HEK293 (cell line): ENCODE results near the gene PAX3.

ENCODE experiments used
- CTCF ChIA-PET: fragments of 350-600 bp; formaldehyde crosslinking; extraction: SDS; loops from one replicate; lab custom pipeline; 2021; ENCODE audit warnings: antibody characterized with exemption; lab: Yijun Ruan, JAX
- POLR2A ChIA-PET: fragments of 300-600 bp; formaldehyde crosslinking; extraction: SDS; loops from one replicate; lab custom pipeline; 2020; ENCODE audit warnings: antibody characterized with exemption, inconsistent platforms; lab: Yijun Ruan, JAX
- H3K27ac ChIP-seq: fragments of 200-500 bp; sonication (Bioruptor generic); 2 replicates; pipeline ENCODE4 v1.5.1; 2014; ENCODE audit warnings: low read depth, low read length, control low read depth, inconsistent platforms; ENCODE audit errors: extremely low read depth
- H3K36me3 ChIP-seq, 2 experiments: fragments of 200-500 bp in 1 of 2; sonication (Bioruptor generic) in 1 of 2; 1 replicate in 1 of 2; 2 replicates in 1 of 2; pipeline ENCODE4 v1.5.1; 2014 to 2017; ENCODE audit warnings: inconsistent platforms in 2 of 2, low read length in 2 of 2; ENCODE audit not compliant: control insufficient read depth in 2 of 2, insufficient read depth in 1 of 2
- H3K4me1 ChIP-seq: fragments of 200-500 bp; sonication (Bioruptor generic); 2 replicates; pipeline ENCODE4 v1.5.1; 2014; ENCODE audit warnings: mild to moderate bottlenecking, low read length, inconsistent platforms; ENCODE audit not compliant: control insufficient read depth, insufficient read depth
- H3K4me3 ChIP-seq: 2 replicates; pipeline ENCODE4 v1.5.1; 2011; ENCODE audit warnings: low read depth, mild to moderate bottlenecking, control low read depth, low read length, moderate library complexity
- H3K9me3 ChIP-seq: fragments of 200-500 bp; sonication (Bioruptor generic); 2 replicates; pipeline ENCODE4 v1.5.1; 2014; ENCODE audit warnings: low read depth, low read length, inconsistent platforms; ENCODE audit not compliant: control insufficient read depth, insufficient read depth
- BCL11B ChIP-seq: fragments of 450-650 bp; formaldehyde crosslinking; IDR thresholded peaks from 2 replicates; pipeline ENCODE4 v1.5.1; 2016; ENCODE audit warnings: low read depth, missing biosample characterization, missing genetic modification characterization
- GFI1B ChIP-seq: fragments of 450-650 bp; formaldehyde crosslinking; IDR thresholded peaks from 2 replicates; pipeline ENCODE4 v1.5.1; 2016; ENCODE audit warnings: missing biosample characterization, missing genetic modification characterization
- GLI2 ChIP-seq: fragments of 450-650 bp; formaldehyde crosslinking; IDR thresholded peaks from 2 replicates; pipeline ENCODE4; 2017; ENCODE audit warnings: missing biosample characterization, missing genetic modification characterization, low read depth, borderline replicate concordance
- GLIS1 ChIP-seq: fragments of 450-650 bp; formaldehyde crosslinking; IDR thresholded peaks from 2 replicates; pipeline ENCODE4 v1.5.1; 2016; ENCODE audit warnings: missing biosample characterization, missing genetic modification characterization
- HOXD13 ChIP-seq: sonication (generic); formaldehyde crosslinking; IDR thresholded peaks from 2 replicates; pipeline ENCODE4 v1.8.0; 2022; ENCODE audit warnings: missing genetic modification reagents, borderline replicate concordance
- MZF1 ChIP-seq: fragments of 450-650 bp; formaldehyde crosslinking; IDR thresholded peaks from 2 replicates; pipeline ENCODE4 v1.5.1; 2017; ENCODE audit warnings: missing biosample characterization, missing genetic modification characterization, borderline replicate concordance
- OSR2 ChIP-seq: fragments of 450-650 bp; formaldehyde crosslinking; IDR thresholded peaks from 2 replicates; pipeline ENCODE4 v1.5.1; 2016; ENCODE audit warnings: missing biosample characterization, missing genetic modification characterization
- RBAK ChIP-seq: fragments of 450-650 bp; formaldehyde crosslinking; IDR thresholded peaks from 2 replicates; pipeline ENCODE4 v1.5.1; 2016; ENCODE audit warnings: missing biosample characterization, missing genetic modification characterization
- REPIN1 ChIP-seq: fragments of 450-650 bp; formaldehyde crosslinking; IDR thresholded peaks from 2 replicates; pipeline ENCODE4 v1.5.1; 2017; ENCODE audit warnings: missing biosample characterization, missing genetic modification characterization, low read depth
- SCRT1 ChIP-seq: fragments of 450-650 bp; formaldehyde crosslinking; IDR thresholded peaks from 2 replicates; pipeline ENCODE4 v1.5.1; 2016; ENCODE audit warnings: missing biosample characterization, missing genetic modification characterization, borderline replicate concordance
- SP2 ChIP-seq: fragments of 450-650 bp; formaldehyde crosslinking; IDR thresholded peaks from 2 replicates; pipeline ENCODE4 v1.5.1; 2016; ENCODE audit warnings: missing biosample characterization, missing genetic modification characterization
- ZBTB7A ChIP-seq: fragments of 450-650 bp; formaldehyde crosslinking; IDR thresholded peaks from 2 replicates; pipeline ENCODE4 v1.5.1; 2016; ENCODE audit warnings: low read depth, missing biosample characterization, missing genetic modification characterization
- ZNF133 ChIP-seq: fragments of 450-650 bp; formaldehyde crosslinking; IDR thresholded peaks from 2 replicates; pipeline ENCODE4 v1.5.1; 2016; ENCODE audit warnings: missing biosample characterization, missing genetic modification characterization
- ZNF157 ChIP-seq: fragments of 450-650 bp; formaldehyde crosslinking; IDR thresholded peaks from 2 replicates; pipeline ENCODE4 v1.5.1; 2016; ENCODE audit warnings: missing biosample characterization, missing genetic modification characterization
- ZNF19 ChIP-seq: fragments of 450-650 bp; formaldehyde crosslinking; IDR thresholded peaks from 2 replicates; pipeline ENCODE4; 2016; ENCODE audit warnings: missing biosample characterization, missing genetic modification characterization, low read depth
- ZNF23 ChIP-seq: fragments of 450-650 bp; formaldehyde crosslinking; IDR thresholded peaks from 2 replicates; pipeline ENCODE4 v1.5.1; 2016; ENCODE audit warnings: missing biosample characterization, missing genetic modification characterization, borderline replicate concordance
- ZNF239 ChIP-seq: fragments of 450-650 bp; formaldehyde crosslinking; IDR thresholded peaks from 2 replicates; pipeline ENCODE4 v1.5.1; 2016; ENCODE audit warnings: missing biosample characterization, missing genetic modification characterization
- ZNF324 ChIP-seq: fragments of 450-650 bp; formaldehyde crosslinking; IDR thresholded peaks from 2 replicates; pipeline ENCODE4 v1.5.1; 2016; ENCODE audit warnings: missing biosample characterization, missing genetic modification characterization
- ZNF335 ChIP-seq: fragments of 450-650 bp; formaldehyde crosslinking; conservative IDR thresholded peaks from 2 replicates; pipeline ENCODE4 v1.5.1; 2016; ENCODE audit warnings: missing biosample characterization, missing genetic modification characterization
- ZNF555 ChIP-seq: fragments of 450-650 bp; formaldehyde crosslinking; conservative IDR thresholded peaks from 2 replicates; pipeline ENCODE4 v1.5.1; 2017; ENCODE audit warnings: missing biosample characterization, mild to moderate bottlenecking, missing genetic modification characterization, inconsistent platforms
- ZNF623 ChIP-seq: fragments of 450-650 bp; formaldehyde crosslinking; IDR thresholded peaks from 2 replicates; pipeline ENCODE4 v1.5.1; 2016; ENCODE audit warnings: missing biosample characterization, missing genetic modification characterization
- ZNF707 ChIP-seq: fragments of 450-650 bp; formaldehyde crosslinking; IDR thresholded peaks from 2 replicates; pipeline ENCODE4 v1.5.1; 2016; ENCODE audit warnings: missing biosample characterization, missing genetic modification characterization
- ZSCAN23 ChIP-seq: fragments of 450-650 bp; formaldehyde crosslinking; IDR thresholded peaks from 2 replicates; pipeline ENCODE4 v1.5.1; 2016; ENCODE audit warnings: missing biosample characterization, missing genetic modification characterization
- ZSCAN30 ChIP-seq: fragments of 450-650 bp; IDR thresholded peaks from 2 replicates; pipeline ENCODE4 v1.5.1; 2018; ENCODE audit warnings: missing biosample characterization, mild to moderate bottlenecking, missing genetic modification characterization, moderate library complexity
- TF ChIP-seq, protein P1 (sequence below): fragments of 450-650 bp; formaldehyde crosslinking; IDR thresholded peaks from 2 replicates; pipeline ENCODE4 v1.5.1; 2016; ENCODE audit warnings: missing biosample characterization, missing genetic modification characterization
- TF ChIP-seq, protein P2 (sequence below): IDR thresholded peaks from 2 replicates; pipeline ENCODE4 v1.6.1; 2011; ENCODE audit warnings: mild to moderate bottlenecking, low read depth, low read length, borderline replicate concordance
- TF ChIP-seq, protein P3 (sequence below): fragments of 450-650 bp; formaldehyde crosslinking; IDR thresholded peaks from 2 replicates; pipeline ENCODE4; 2016; ENCODE audit warnings: missing biosample characterization, missing genetic modification characterization
- TF ChIP-seq, protein P4 (sequence below): fragments of 450-650 bp; formaldehyde crosslinking; IDR thresholded peaks from 2 replicates; pipeline ENCODE4 v1.5.1; 2017; ENCODE audit warnings: missing biosample characterization, missing genetic modification characterization
- TF ChIP-seq, protein P5 (sequence below): fragments of 450-650 bp; formaldehyde crosslinking; IDR thresholded peaks from 2 replicates; pipeline ENCODE4 v1.5.1; 2016; ENCODE audit warnings: missing biosample characterization, missing genetic modification characterization
- TF ChIP-seq, protein P6 (sequence below): fragments of 450-650 bp; formaldehyde crosslinking; IDR thresholded peaks from 2 replicates; pipeline ENCODE4 v1.5.1; 2016; ENCODE audit warnings: missing biosample characterization, missing genetic modification characterization

Gene PAX3

DNA sequence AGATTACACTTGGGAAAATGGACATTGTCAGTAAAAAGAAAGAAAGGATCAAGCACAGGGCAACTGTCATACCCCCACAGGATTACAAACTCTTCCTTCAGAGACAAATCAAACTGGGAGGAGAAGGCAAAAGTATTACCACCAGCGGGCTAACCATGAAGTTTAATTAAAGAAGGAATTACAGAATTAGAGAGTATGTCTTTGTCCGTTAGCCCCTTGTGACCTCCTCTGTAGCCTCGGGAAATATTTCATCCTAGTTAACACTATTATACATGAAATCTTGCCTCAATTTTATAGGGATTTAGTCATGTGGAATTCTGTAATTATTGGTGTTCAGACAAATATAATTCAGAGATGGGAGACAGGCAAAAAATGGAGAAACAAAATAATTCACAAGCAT, 60.7 kb downstream of the PAX3 start:
- Histone ChIP-seq H3K9me3 (no peaks in the 10 kb centered on the region), H3K27ac (no peak overlapping the region), H3K36me3 (peaks cover 0 to 3% of the 10 kb centered on the region in 2 experiments; a peak in 1 of 3 replicates), H3K4me3 (no peak overlapping the region), H3K4me1 (peaks cover 20% of the 10 kb centered on the region)
- TF ChIP-seq, protein P1, sequence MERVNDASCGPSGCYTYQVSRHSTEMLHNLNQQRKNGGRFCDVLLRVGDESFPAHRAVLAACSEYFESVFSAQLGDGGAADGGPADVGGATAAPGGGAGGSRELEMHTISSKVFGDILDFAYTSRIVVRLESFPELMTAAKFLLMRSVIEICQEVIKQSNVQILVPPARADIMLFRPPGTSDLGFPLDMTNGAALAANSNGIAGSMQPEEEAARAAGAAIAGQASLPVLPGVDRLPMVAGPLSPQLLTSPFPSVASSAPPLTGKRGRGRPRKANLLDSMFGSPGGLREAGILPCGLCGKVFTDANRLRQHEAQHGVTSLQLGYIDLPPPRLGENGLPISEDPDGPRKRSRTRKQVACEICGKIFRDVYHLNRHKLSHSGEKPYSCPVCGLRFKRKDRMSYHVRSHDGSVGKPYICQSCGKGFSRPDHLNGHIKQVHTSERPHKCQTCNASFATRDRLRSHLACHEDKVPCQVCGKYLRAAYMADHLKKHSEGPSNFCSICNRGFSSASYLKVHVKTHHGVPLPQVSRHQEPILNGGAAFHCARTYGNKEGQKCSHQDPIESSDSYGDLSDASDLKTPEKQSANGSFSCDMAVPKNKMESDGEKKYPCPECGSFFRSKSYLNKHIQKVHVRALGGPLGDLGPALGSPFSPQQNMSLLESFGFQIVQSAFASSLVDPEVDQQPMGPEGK (tag by site-specific recombination), result no peak
- TF ChIP-seq GFI1B (tag by site-specific recombination) (no peak), OSR2 (tag by site-specific recombination) (no peak), ZNF157 (no peak), GLI2 (tag by site-specific recombination) (no peak), ZNF335 (no peak), HOXD13 (CRISPR knock-in tag) (no peak), SP2 (tag by site-specific recombination) (no peak), ZNF324 (tag by site-specific recombination) (no peak), ZSCAN23 (no peak), ZNF23 (no peak), ZBTB7A (no peak), ZNF623 (tag by site-specific recombination) (no peak), BCL11B (no peak), ZNF239 (tag by site-specific recombination) (no peak)
- TF ChIP-seq, protein P2, sequence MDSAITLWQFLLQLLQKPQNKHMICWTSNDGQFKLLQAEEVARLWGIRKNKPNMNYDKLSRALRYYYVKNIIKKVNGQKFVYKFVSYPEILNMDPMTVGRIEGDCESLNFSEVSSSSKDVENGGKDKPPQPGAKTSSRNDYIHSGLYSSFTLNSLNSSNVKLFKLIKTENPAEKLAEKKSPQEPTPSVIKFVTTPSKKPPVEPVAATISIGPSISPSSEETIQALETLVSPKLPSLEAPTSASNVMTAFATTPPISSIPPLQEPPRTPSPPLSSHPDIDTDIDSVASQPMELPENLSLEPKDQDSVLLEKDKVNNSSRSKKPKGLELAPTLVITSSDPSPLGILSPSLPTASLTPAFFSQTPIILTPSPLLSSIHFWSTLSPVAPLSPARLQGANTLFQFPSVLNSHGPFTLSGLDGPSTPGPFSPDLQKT, result no peak
- CTCF ChIA-PET, result interaction anchor here (0.6 to 0.7 kb wide), 3 partner anchors 22 to 298 kb away, joined by 3 to 4 read pairs (median 3); no protein-coding TSS in a partner anchor
- POLR2A ChIA-PET, result no interaction called here

DNA sequence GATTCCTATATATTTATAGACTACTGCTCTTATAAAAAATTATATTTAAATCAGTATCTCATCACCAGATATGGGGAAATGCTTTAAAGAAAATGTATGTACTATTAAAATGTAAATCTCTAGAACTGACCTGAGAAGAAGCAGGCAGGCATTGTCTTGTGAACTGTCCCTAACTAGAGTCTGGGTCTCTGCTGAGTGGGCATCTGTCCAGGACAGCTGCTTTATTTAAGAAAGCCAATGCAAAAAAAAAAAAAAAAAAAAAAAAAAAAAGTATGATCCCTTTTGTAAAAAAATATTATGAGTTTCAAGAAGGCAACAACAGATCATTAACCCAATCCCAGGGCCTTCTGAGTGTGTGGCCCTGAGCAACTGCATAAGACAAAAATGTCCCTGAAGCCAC, 66.0 kb downstream of the PAX3 start:
- no peaks in the 10 kb centered on the region for H3K9me3 ChIP-seq
- ChIA-PET CTCF (no interaction called here), POLR2A (no interaction called here)
- peaks cover 24 to 33% of the 10 kb centered on the region in 2 experiments for H3K36me3 ChIP-seq
- H3K4me1 ChIP-seq, result no peaks in the 10 kb centered on the region
- H3K27ac ChIP-seq, result no peak overlapping the region
- H3K4me3 ChIP-seq, result no peak overlapping the region
- no peak for TF ChIP-seq ZNF133 (tag by site-specific recombination)
- TF ChIP-seq ZNF19 (tag by site-specific recombination), result no peak
- TF ChIP-seq ZNF707, result no peak
- TF ChIP-seq, protein P3, sequence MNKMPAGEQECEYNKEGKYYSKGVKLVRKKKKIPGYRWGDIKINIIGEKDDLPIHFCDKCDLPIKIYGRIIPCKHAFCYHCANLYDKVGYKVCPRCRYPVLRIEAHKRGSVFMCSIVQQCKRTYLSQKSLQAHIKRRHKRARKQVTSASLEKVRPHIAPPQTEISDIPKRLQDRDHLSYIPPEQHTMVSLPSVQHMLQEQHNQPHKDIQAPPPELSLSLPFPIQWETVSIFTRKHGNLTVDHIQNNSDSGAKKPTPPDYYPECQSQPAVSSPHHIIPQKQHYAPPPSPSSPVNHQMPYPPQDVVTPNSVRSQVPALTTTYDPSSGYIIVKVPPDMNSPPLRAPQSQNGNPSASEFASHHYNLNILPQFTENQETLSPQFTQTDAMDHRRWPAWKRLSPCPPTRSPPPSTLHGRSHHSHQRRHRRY (tag by site-specific recombination), result no peak
- TF ChIP-seq ZNF555 (tag by site-specific recombination), result no peak
- TF ChIP-seq SCRT1 (tag by site-specific recombination), result no peak
- no peak for TF ChIP-seq REPIN1
- TF ChIP-seq MZF1 (tag by site-specific recombination), result no peak
- no peak for TF ChIP-seq ZSCAN30 (tag by site-specific recombination)
- no peak for TF ChIP-seq RBAK
- no peak for TF ChIP-seq GLIS1
- TF ChIP-seq, protein P4, sequence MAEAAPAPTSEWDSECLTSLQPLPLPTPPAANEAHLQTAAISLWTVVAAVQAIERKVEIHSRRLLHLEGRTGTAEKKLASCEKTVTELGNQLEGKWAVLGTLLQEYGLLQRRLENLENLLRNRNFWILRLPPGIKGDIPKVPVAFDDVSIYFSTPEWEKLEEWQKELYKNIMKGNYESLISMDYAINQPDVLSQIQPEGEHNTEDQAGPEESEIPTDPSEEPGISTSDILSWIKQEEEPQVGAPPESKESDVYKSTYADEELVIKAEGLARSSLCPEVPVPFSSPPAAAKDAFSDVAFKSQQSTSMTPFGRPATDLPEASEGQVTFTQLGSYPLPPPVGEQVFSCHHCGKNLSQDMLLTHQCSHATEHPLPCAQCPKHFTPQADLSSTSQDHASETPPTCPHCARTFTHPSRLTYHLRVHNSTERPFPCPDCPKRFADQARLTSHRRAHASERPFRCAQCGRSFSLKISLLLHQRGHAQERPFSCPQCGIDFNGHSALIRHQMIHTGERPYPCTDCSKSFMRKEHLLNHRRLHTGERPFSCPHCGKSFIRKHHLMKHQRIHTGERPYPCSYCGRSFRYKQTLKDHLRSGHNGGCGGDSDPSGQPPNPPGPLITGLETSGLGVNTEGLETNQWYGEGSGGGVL, result no peak
- TF ChIP-seq, protein P5, sequence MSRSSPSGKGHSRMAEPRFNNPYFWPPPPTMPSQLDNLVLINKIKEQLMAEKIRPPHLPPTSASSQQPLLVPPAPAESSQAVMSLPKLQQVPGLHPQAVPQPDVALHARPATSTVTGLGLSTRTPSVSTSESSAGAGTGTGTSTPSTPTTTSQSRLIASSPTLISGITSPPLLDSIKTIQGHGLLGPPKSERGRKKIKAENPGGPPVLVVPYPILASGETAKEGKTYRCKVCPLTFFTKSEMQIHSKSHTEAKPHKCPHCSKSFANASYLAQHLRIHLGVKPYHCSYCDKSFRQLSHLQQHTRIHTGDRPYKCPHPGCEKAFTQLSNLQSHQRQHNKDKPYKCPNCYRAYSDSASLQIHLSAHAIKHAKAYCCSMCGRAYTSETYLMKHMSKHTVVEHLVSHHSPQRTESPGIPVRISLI, result no peak
- TF ChIP-seq, protein P6, sequence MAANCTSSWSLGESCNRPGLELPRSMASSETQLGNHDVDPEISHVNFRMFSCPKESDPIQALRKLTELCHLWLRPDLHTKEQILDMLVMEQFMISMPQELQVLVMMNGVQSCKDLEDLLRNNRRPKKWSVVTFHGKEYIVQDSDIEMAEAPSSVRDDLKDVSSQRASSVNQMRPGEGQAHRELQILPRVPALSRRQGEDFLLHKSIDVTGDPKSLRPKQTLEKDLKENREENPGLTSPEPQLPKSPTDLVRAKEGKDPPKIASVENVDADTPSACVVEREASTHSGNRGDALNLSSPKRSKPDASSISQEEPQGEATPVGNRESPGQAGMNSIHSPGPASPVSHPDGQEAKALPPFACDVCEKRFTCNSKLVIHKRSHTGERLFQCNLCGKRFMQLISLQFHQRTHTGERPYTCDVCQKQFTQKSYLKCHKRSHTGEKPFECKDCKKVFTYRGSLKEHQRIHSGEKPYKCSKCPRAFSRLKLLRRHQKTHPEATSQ (tag by site-specific recombination), result no peak
